A673 (cell line): ENCODE measurements around the gene PIM2. TPM values are rescaled to one million over a fixed set of nuclear protein-coding genes. Genes with fewer than 3 reads are reported as not detected.
A peak's percentile ranks its signal among the peaks of the same experiment; 100 is the strongest.

Experiments
- Bru-seq: library from RNA; stranded (reverse); fragments of 400-500 nt; gene quantifications from one replicate; lab custom pipeline; 2021; lab: Mats Ljungman, UMichigan
- BruChase-seq, 2 experiments: library from RNA; stranded (reverse); fragments of 400-500 nt; gene quantifications; one replicate each; lab custom pipeline; 2021; lab: Mats Ljungman, UMichigan
- BruUV-seq: library from RNA; stranded (reverse); fragments of 400-500 nt; replicated peaks from 2 replicates; lab custom pipeline; 2021; lab: Mats Ljungman, UMichigan
- CTCF ChIA-PET: fragments of 300-600 bp; sonication (Branson Sonifier 250); formaldehyde crosslinking; loops from one replicate; lab custom pipeline; 2022; ENCODE audit warnings: antibody characterized with exemption; lab: Charles Lee
- POLR2A ChIA-PET: fragments of 300-600 bp; sonication (Branson Sonifier 250); formaldehyde crosslinking; loops from one replicate; lab custom pipeline; 2022; ENCODE audit warnings: antibody characterized with exemption; ENCODE audit not compliant: low non-redundant PET; lab: Charles Lee
- DNase-seq: peaks from one replicate; pipeline ENCODE4 v3.0.0-alpha.2; 2015; ENCODE audit warnings: low spot score
- H3K27ac ChIP-seq: fragments of 200-600 bp; sonication (generic); 2 replicates; pipeline ENCODE4 v1.5.1; 2016; ENCODE audit warnings: mixed run types, low read depth, mild to moderate bottlenecking, mixed read lengths, antibody characterized with exemption, low read length; ENCODE audit not compliant: poor library complexity, severe bottlenecking
- H3K27me3 ChIP-seq: fragments of 200-600 bp; sonication (generic); replicated peaks from 2 replicates; pipeline ENCODE4 v1.6.1; 2017; ENCODE audit warnings: mixed run types, low read depth, mild to moderate bottlenecking, mixed read lengths, antibody characterized with exemption, low read length; ENCODE audit not compliant: insufficient read depth, poor library complexity
- H3K36me3 ChIP-seq: fragments of 200-600 bp; sonication (generic); 2 replicates; pipeline ENCODE4 v1.6.1; 2016; ENCODE audit warnings: mixed run types, mild to moderate bottlenecking, mixed read lengths, antibody characterized with exemption, low read length; ENCODE audit not compliant: insufficient read depth, poor library complexity, severe bottlenecking
- H3K4me1 ChIP-seq: fragments of 200-600 bp; sonication (generic); 2 replicates; pipeline ENCODE4 v1.6.1; 2017; ENCODE audit warnings: mixed run types, mild to moderate bottlenecking, mixed read lengths, antibody characterized with exemption, low read length; ENCODE audit not compliant: insufficient read depth, poor library complexity, severe bottlenecking
- H3K4me3 ChIP-seq: fragments of 200-600 bp; sonication (generic); 2 replicates; pipeline ENCODE4 v1.5.1; 2016; ENCODE audit warnings: low read depth, mixed run types, mild to moderate bottlenecking, mixed read lengths, low read length; ENCODE audit not compliant: poor library complexity, severe bottlenecking
- H3K9me3 ChIP-seq: fragments of 200-600 bp; sonication (generic); 2 replicates; pipeline ENCODE4 v1.6.1; 2016; ENCODE audit warnings: mixed run types, low read depth, mild to moderate bottlenecking, mixed read lengths, antibody characterized with exemption, low read length; ENCODE audit not compliant: poor library complexity, severe bottlenecking
- EZH2 ChIP-seq: fragments of 200-600 bp; sonication (generic); IDR thresholded peaks from 2 replicates; pipeline ENCODE4 v1.6.1; 2017; ENCODE audit warnings: borderline replicate concordance, low read depth, mild to moderate bottlenecking, mixed read lengths, antibody characterized with exemption, low read length; ENCODE audit not compliant: poor library complexity, severe bottlenecking
- intact Hi-C: fragments of 100-400 bp; cut with micrococcal nuclease; formaldehyde crosslinking; loops from one replicate; pipeline ENCODE4 v1.10.0; 2022; ENCODE audit not compliant: unreplicated experiment
- long read RNA-seq: library from polyadenylated mRNA; stranded (forward); transcript quantifications from one replicate; pipeline ENCODE4 v2.0.0, GENCODE V29; 2022
- total RNA-seq: library from RNA; stranded (reverse); gene quantifications from 2 replicates; pipeline ENCODE4 v1.2.3, GENCODE V29; 2021
- TF ChIP-seq, protein P1 (sequence below): fragments of 300-800, 200-600 bp; sonication (generic); conservative IDR thresholded peaks from 2 replicates; pipeline ENCODE4 v1.5.1; 2017; ENCODE audit warnings: low read depth, mild to moderate bottlenecking, antibody characterized with exemption, low read length, moderate library complexity, mixed read lengths

PIM2 gene
- 14.9 and 19.9 TPM in 2 replicates for total RNA-seq
- percentile 61 among the genes with signal in this experiment for Bru-seq, nascent RNA
- percentile 68 among the genes with signal in this experiment for BruChase-seq, experiment 1, labeled RNA remaining after a 2-hour chase
- BruChase-seq, experiment 2, labeled RNA remaining after a 6-hour chase, result percentile 62 among the genes with signal in this experiment
- long read RNA-seq, transcript PIM2-201 (6 exons, 2,075 nt), result major isoform, 30 of 33 reads
- long read RNA-seq, partial matches to known transcripts, result 0 of 33 reads
- long read RNA-seq, other reads (novel, unspliced or antisense), result 2 of 33 reads

DNA sequence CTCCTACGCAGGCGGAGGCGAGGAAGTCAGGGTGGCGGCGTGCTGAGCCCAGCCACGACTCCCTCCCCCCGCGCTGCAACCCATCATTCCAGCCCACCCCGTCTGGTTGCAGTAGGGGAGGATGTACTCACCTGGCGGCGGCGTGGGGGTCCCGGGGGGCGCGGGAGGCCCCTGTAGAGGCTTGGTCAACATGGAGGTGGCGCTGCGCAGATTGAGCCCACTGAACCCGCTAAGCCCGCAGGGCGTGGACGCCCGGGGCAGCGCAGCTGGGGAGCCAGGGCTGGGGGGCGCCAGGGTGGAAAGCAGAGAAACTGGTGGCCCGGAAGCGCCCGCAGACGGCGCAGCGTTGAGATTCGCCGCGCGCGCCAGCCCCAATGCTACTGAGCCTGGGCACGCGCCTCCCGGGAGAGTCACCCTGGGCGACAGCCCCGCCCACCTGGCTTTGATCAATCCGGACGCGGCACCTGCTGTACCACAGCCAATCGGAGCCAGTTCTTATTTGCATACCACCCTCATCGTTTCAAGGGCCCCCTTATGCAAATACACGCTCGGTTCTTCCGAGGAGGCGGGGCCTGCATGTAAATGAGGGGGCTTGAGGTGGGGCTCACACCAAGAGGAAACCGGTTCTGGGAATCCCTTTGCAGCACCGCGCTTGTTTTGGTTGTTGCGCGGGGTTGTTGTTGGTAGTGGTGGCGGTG lies at the start of gene PIM2:
TSS of gene PIM2 (minus strand) at position 382 of the 698 bp plus-strand sequence. CDS start at position 192, 190 bp downstream.
- TF ChIP-seq, protein P1, sequence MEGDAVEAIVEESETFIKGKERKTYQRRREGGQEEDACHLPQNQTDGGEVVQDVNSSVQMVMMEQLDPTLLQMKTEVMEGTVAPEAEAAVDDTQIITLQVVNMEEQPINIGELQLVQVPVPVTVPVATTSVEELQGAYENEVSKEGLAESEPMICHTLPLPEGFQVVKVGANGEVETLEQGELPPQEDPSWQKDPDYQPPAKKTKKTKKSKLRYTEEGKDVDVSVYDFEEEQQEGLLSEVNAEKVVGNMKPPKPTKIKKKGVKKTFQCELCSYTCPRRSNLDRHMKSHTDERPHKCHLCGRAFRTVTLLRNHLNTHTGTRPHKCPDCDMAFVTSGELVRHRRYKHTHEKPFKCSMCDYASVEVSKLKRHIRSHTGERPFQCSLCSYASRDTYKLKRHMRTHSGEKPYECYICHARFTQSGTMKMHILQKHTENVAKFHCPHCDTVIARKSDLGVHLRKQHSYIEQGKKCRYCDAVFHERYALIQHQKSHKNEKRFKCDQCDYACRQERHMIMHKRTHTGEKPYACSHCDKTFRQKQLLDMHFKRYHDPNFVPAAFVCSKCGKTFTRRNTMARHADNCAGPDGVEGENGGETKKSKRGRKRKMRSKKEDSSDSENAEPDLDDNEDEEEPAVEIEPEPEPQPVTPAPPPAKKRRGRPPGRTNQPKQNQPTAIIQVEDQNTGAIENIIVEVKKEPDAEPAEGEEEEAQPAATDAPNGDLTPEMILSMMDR, result no peak
- no peak for TF ChIP-seq EZH2
- no TSS peak for BruUV-seq
- no peaks in the 10 kb centered on the region for H3K9me3 ChIP-seq
- peaks cover 9% of the 10 kb centered on the region for H3K36me3 ChIP-seq
- H3K27me3 ChIP-seq, result no peaks in the 10 kb centered on the region
- CTCF ChIA-PET, result interaction anchor here (0.6 kb wide), 1 partner anchor 270 kb away, joined by 5 read pairs; no protein-coding TSS in a partner anchor
- POLR2A ChIA-PET, result no interaction called here
- DNase-seq, result peak; percentile 95
- H3K4me3 ChIP-seq, result peak within 1 kb of the TSS; percentile 69
- H3K27ac ChIP-seq, result peak within 1 kb of the TSS; percentile 81
- intact Hi-C loops, result loop anchor here (5.0 kb wide), 1 partner anchor 321 kb away; the partner anchor contains the start of gene WDR13
- H3K4me1 ChIP-seq, result peaks cover 4% of the 10 kb centered on the region

DNA sequence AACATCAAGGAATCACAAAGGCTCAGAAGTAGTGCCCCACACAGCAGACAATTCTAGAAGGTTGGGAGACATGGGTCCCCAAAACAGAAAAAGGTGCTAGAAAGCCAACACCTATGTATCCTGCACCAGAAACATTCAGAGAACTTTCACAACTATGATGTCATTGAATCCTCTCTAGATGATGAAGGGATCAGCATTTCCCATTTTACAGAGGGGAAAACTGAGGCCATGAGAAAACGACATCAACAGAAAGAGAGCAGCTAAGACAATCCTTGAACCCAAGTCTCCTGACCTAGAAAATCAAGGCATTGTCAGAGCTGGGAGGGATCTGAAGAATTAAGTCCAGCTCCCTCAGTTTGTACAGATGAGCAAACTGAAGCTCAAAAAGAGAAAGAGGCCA lies 49.6 kb upstream of the PIM2 start:
- Histone ChIP-seq H3K9me3 (no peaks in the 10 kb centered on the region), H3K27me3 (no peaks in the 10 kb centered on the region), H3K27ac (no peak overlapping the region), H3K4me3 (no peak overlapping the region), H3K36me3 (no peaks in the 10 kb centered on the region), H3K4me1 (peaks cover 13% of the 10 kb centered on the region)
- ChIA-PET CTCF (no interaction called here), POLR2A (no interaction called here)
- no peak for DNase-seq
- intact Hi-C loops, result no loop called here
- no TSS peak for BruUV-seq
- TF ChIP-seq, protein P1, result no peak
- no peak for TF ChIP-seq EZH2

DNA sequence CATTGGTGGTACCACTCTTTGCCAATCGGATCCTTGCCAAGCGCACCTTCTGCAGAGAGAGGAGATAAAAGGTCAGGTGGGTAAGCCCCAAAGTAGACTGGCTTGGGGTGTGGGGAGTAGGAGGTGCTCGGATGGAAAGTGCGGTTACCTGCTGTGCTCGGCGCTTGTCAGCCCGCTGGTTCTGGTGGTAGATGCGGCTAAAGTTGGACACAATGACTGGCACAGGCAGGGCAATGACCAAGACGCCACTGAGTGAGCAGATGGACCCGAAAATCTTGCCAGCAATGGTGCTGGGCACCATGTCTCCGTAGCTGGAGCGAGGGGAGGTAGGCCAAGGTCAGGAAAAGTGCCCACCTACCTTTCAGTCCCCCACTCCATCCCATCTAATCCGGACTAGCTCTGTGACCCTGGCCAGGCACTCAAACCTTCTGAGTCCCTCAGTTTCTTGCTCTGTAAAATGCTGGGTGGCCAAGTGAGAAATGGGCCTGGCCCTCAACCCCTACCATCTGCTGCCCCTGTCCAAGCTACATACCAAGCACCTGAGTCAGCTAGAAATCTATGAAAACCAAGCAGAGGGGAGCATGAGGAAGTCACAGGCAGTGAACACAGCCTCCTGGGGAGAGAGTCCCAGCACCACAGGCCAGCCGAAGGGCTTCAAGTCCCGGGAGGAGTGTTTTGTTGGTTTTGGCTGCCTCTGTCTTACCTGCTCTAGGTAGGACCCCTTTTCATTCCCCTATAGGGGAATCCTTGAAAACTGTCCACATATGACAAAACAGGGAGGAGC lies 48.2 kb upstream of the PIM2 start:
- H3K27ac ChIP-seq, result no peak overlapping the region
- no peaks in the 10 kb centered on the region for H3K36me3 ChIP-seq
- no peak overlapping the region for H3K4me3 ChIP-seq
- H3K9me3 ChIP-seq, result no peaks in the 10 kb centered on the region
- TF ChIP-seq EZH2, result no peak
- H3K27me3 ChIP-seq, result no peaks in the 10 kb centered on the region
- no peak for DNase-seq
- H3K4me1 ChIP-seq, result peaks cover 7% of the 10 kb centered on the region
- POLR2A ChIA-PET, result no interaction called here
- no TSS peak for BruUV-seq
- CTCF ChIA-PET, result no interaction called here
- intact Hi-C loops, result no loop called here
